ENCODE data around the gene ZC3H7B. TPM values are rescaled to one million over a fixed set of nuclear protein-coding genes. Genes with fewer than 3 reads are reported as not detected.

ZC3H7B gene
- total RNA-seq, 1 donor from 2014 or later = 69.2 TPM

DNA sequence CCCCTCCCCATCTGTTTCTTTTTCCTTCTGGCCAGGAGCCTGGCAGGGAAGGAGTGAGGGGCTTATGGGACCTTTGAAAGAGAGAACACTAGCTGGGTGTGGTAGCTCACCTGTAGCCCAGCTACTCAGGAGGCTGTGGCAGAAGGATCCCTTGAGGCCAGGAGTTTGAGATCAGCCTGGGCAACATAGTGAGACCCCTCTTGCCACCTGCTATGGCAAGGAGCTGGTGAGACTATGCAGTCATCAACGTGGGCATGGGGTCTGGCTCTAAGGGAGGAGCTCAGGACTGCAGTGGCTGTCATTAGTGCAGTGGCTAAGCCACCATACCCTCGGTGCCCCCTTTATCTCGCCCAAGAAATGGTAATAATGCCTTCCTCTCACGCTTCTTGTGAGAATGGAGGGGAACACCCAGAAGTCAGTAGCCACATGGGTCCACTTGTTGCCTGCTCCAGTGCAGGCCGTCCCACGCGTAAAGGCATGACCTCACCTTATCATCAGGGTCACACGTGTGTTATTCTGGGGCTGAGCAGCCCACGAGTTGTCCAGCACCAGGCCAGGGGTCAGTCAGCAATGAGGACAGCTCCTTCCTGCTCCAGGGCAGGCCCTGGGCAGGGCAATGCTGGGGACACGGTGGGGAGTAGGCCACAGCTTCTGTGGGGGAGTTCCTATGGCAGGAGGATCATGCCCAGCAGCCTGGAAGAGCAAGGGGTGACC lies 52.7 kb downstream of the ZC3H7B start:
- Mint-ChIP-seq H3K9me3 (ENCODE audit: unreplicated experiment) (no peaks in the 10 kb centered on the region), H3K27ac (ENCODE audit: unreplicated experiment) (peak overlapping the region; percentile 67), H3K4me1 (ENCODE audit: unreplicated experiment) (peaks cover 6% of the 10 kb centered on the region), H3K36me3 (ENCODE audit: low read depth, unreplicated experiment) (peaks cover 34% of the 10 kb centered on the region), H3K27me3 (ENCODE audit: unreplicated experiment) (peaks cover 14% of the 10 kb centered on the region), H3K4me3 (ENCODE audit: unreplicated experiment) (peak overlapping the region; percentile 15)
- no peak for DNase-seq (ENCODE audit: low spot score)
- TF ChIP-seq, protein P1, sequence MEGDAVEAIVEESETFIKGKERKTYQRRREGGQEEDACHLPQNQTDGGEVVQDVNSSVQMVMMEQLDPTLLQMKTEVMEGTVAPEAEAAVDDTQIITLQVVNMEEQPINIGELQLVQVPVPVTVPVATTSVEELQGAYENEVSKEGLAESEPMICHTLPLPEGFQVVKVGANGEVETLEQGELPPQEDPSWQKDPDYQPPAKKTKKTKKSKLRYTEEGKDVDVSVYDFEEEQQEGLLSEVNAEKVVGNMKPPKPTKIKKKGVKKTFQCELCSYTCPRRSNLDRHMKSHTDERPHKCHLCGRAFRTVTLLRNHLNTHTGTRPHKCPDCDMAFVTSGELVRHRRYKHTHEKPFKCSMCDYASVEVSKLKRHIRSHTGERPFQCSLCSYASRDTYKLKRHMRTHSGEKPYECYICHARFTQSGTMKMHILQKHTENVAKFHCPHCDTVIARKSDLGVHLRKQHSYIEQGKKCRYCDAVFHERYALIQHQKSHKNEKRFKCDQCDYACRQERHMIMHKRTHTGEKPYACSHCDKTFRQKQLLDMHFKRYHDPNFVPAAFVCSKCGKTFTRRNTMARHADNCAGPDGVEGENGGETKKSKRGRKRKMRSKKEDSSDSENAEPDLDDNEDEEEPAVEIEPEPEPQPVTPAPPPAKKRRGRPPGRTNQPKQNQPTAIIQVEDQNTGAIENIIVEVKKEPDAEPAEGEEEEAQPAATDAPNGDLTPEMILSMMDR (IDR thresholded peaks at IDR 0.05; ENCODE audit: unreplicated experiment) = no peak

DNA sequence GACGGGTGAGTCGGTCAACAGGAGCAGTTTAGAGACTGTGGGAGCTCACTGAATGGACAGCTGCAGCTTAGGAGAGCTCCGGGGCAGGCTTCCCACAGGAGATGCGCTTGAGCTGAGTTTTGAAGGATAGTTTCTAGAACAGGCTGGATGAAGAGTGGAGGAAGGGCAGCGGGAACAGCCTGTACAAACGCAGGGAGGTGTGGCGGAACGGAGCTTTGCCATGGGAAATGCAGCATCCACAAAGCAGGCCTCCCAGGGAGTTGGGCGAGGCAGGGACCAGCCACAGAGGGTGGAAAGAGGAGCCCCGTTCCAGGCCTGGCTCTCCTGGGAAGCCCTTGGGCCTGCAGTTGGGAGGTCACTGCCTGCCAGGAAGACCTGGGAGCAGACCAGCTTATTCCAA lies 53.7 kb downstream of the ZC3H7B start:
- H3K36me3 Mint-ChIP-seq (ENCODE audit: low read depth, unreplicated experiment) = peaks cover 30% of the 10 kb centered on the region
- H3K27me3 Mint-ChIP-seq (ENCODE audit: unreplicated experiment) = peaks cover 13% of the 10 kb centered on the region
- TF ChIP-seq, protein P1 (IDR thresholded peaks at IDR 0.05; ENCODE audit: unreplicated experiment) = no peak
- H3K27ac Mint-ChIP-seq (ENCODE audit: unreplicated experiment) = no peak overlapping the region
- no peak overlapping the region for H3K4me3 Mint-ChIP-seq (ENCODE audit: unreplicated experiment)
- H3K9me3 Mint-ChIP-seq (ENCODE audit: unreplicated experiment) = no peaks in the 10 kb centered on the region
- DNase-seq (ENCODE audit: low spot score) = no peak
- H3K4me1 Mint-ChIP-seq (ENCODE audit: unreplicated experiment) = peaks cover 6% of the 10 kb centered on the region

DNA sequence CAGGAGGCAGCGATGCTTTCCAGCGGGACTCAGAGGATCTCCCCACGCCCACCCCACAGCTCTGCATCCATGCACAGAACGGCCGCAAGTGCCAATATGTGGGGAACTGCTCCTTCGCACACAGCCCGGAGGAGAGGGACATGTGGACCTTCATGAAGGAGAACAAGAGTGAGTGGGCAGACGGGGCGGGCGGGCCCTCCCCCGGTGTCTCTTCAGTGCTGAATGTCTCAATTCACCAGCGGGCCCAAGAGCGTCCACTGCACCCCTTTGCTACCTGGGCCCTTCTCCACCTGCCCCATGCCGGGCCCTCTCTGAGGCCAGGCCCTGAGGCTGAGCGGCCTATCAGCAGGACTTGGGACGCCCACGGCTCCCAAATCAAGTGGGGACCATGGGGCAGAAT lies 54.6 kb downstream of the ZC3H7B start:
- no peak for DNase-seq (ENCODE audit: low spot score)
- H3K4me1 Mint-ChIP-seq (ENCODE audit: unreplicated experiment) = no peaks in the 10 kb centered on the region
- no peaks in the 10 kb centered on the region for H3K9me3 Mint-ChIP-seq (ENCODE audit: unreplicated experiment)
- H3K4me3 Mint-ChIP-seq (ENCODE audit: unreplicated experiment) = no peak overlapping the region
- TF ChIP-seq, protein P1 (IDR thresholded peaks at IDR 0.05; ENCODE audit: unreplicated experiment) = no peak
- H3K27me3 Mint-ChIP-seq (ENCODE audit: unreplicated experiment) = peaks cover 7% of the 10 kb centered on the region
- H3K27ac Mint-ChIP-seq (ENCODE audit: unreplicated experiment) = no peak overlapping the region
- H3K36me3 Mint-ChIP-seq (ENCODE audit: low read depth, unreplicated experiment) = peaks cover 21% of the 10 kb centered on the region

DNA sequence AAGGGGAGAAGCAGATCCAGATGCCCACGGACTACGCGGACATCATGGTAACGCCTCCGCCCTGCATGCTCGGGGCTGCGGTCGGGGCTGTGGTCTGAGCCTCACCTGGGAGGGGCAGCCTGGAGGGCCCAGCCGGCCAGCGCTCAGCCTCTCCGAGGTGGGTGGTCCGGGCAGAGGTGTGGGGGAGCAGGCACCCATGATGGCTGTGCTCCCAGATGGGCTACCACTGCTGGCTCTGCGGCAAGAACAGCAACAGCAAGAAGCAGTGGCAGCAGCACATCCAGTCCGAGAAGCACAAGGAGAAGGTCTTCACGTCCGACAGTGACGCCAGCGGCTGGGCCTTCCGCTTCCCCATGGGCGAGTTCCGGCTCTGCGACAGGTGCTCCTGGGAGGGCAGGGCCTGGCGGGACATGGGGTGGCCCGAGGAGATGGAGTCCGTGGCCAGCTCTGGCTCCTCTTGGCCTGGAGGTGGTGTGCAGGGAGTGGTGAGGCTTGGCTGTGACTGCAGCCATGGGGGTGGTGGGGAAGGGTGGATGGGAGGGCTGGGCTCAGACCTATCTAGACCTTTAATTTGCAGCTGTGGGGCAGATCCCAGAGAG lies 55.2 kb downstream of the ZC3H7B start:
- Mint-ChIP-seq H3K36me3 (ENCODE audit: low read depth, unreplicated experiment) (peaks cover 20% of the 10 kb centered on the region), H3K27ac (ENCODE audit: unreplicated experiment) (no peak overlapping the region), H3K4me1 (ENCODE audit: unreplicated experiment) (no peaks in the 10 kb centered on the region), H3K4me3 (ENCODE audit: unreplicated experiment) (no peak overlapping the region), H3K9me3 (ENCODE audit: unreplicated experiment) (no peaks in the 10 kb centered on the region), H3K27me3 (ENCODE audit: unreplicated experiment) (peaks cover 7% of the 10 kb centered on the region)
- TF ChIP-seq, protein P1 (IDR thresholded peaks at IDR 0.05; ENCODE audit: unreplicated experiment) = no peak
- no peak for DNase-seq (ENCODE audit: low spot score)

DNA sequence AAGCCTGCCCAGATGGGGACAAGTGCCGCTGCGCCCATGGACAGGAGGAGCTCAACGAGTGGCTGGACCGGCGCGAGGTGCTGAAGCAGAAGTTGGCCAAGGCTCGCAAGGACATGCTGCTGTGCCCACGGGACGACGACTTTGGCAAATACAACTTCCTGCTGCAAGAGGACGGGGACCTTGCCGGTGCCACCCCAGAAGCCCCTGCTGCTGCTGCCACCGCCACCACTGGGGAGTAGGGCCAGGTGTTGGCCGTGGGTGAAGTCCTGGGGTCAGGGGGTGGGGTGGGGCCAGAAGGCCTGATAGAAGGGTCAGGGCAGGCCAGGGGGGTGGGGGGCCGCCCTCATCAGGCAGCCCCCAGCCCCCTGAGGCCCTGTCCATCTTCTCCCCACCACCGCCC lies 55.9 kb downstream of the ZC3H7B start:
- peaks cover 17% of the 10 kb centered on the region for H3K36me3 Mint-ChIP-seq (ENCODE audit: low read depth, unreplicated experiment)
- H3K9me3 Mint-ChIP-seq (ENCODE audit: unreplicated experiment) = no peaks in the 10 kb centered on the region
- no peak overlapping the region for H3K4me3 Mint-ChIP-seq (ENCODE audit: unreplicated experiment)
- H3K27me3 Mint-ChIP-seq (ENCODE audit: unreplicated experiment) = peaks cover 7% of the 10 kb centered on the region
- H3K27ac Mint-ChIP-seq (ENCODE audit: unreplicated experiment) = no peak overlapping the region
- H3K4me1 Mint-ChIP-seq (ENCODE audit: unreplicated experiment) = no peaks in the 10 kb centered on the region
- TF ChIP-seq, protein P1 (IDR thresholded peaks at IDR 0.05; ENCODE audit: unreplicated experiment) = no peak
- no peak for DNase-seq (ENCODE audit: low spot score)

Measured in endothelial cell (in vitro differentiated cells).